ENCODE data around the gene MYL7.

The MYL7 gene

GRCh38 chr7:44098092-44099068 lies 42.8 kb downstream of the MYL7 start:
- no peak for DNase-seq

DNA sequence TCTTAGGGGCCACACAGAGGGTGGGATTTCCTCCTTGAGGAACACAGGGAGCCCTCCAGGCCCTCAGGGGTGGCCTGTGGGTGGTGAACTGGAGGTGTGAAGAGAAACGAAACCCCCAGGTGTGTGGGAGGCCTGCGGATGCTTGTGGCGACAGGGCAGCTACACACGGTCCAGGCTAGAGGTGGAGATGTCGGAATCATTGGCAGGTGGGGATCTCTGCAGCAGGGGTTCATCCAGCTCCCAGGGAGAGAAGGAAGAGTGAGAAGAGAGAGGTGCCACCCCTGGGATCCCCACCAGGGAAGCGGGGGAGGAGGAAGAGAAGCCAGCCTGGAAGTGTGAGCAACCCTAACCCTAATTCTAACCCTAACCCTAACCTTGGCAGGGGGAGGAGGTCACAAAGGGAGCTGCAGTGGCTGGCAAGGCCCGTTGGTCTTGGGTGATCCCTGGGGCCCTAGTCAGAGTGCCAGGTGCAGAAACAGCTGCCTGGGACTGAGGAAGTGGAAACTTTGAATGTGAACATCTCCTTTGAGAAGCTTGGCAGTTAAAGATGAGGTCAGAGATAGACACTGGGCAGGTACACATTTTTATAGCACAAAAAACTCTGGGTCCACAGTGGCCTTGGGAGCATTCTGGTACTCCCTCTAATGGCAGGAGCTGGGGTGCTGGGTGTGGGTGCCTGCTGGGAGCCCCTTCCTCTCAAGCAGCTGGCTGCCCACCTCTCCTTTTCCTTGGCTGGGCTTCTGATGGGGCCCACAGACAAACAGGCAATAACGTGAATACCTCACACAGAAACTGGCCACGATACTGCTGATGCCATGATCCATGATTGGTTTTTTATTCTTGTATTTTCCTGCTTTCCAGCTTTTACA lies 43.8 kb downstream of the MYL7 start:
- peak; percentile 96 for DNase-seq

GRCh38 chr7:44096326-44096881 lies 44.7 kb downstream of the MYL7 start:
- DNase-seq, result peak; percentile 85

GRCh38 chr7:44095781-44096180 lies 45.4 kb downstream of the MYL7 start:
- DNase-seq, result no peak

DNA sequence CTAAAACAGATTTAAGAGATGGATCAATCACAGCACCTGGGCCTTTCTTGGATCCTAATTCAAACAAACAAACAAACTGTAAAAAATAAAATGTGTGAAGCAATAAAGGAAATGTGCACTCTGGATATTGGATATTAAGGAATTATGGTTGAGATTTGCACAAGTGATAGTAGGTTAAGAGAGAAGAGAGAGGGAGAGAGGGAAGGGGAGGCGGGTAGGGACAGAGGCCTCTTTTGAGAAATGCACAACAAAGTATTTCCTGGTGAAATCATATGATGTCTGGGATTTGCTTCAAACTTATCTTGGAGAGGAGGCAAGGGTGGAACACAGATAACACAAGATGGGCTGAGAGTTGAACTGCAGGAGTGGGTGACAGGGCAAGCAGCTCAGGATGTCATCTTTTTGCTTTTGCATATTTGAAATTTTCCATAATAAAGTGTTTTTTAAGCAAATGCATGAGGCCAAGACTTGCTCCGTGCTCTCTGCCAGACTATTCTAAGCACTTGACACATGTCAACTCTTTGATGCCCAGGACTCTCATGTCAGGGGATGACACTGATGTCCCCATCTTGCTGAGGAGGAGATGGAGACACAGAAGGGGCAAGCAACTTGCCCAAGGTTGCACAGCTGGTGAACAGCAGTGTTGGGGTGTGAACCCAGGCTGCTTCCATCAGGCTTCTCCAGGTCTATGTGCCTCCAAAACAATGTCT lies 46.1 kb downstream of the MYL7 start:
- no peak for DNase-seq

- DNase-seq, result no peak
Measured at GRCh38 chr7:44094365-44094764, 46.8 kb downstream of the MYL7 start.

- DNase-seq, result no peak
Measured at GRCh38 chr7:44093102-44093641, 48.0 kb downstream of the MYL7 start.
